ENCODE results near the gene PHOSPHO2. TPM values are rescaled to one million over a fixed set of nuclear protein-coding genes. Genes with fewer than 3 reads are reported as not detected.

The PHOSPHO2 gene, protein sequence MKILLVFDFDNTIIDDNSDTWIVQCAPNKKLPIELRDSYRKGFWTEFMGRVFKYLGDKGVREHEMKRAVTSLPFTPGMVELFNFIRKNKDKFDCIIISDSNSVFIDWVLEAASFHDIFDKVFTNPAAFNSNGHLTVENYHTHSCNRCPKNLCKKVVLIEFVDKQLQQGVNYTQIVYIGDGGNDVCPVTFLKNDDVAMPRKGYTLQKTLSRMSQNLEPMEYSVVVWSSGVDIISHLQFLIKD
- 2.1 TPM in 2 replicates for total RNA-seq (2014; rRNA removed)
- 1.4 TPM for polyA plus RNA-seq (2012)

DNA sequence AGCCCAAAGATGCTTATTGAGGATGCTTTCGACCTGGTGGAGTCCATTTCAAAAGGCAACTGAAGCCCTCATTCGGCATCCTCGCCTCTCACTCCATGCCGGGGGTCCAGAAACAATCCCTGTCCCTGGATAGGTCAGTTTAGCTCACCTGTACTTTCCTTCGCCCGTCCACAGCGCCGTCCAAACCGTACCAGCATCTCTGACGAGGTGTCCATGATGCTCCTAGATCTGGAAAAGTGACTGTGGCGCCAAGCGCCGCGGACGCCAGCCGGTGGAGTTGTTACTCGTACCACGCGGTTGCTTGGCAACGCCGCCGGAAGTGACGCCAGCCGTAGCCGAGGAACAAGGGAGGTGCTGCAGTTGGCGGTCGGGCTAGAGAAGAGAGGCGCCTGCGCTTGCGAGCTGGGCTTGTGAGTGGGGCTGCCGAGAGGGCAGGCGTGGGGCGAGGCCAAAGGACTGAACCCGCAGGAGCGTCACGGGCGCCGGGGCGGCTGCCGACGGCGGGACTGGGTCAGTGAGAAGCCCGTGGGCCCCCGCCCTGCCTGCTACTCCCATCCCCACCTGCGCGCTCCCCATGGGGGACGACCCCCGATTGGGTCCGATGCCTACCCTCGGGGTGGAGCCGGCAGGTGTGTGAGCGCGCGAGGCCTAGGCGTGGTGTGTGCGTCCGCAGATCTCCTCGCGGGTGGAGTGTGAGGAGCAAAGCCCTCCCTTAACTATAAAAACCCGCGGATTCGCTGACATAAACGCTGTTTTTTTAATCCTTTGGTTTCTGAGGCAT lies at the start of gene PHOSPHO2, which contains the start of gene CFAP210:
PHOSPHO2 (plus strand) TSS at position 357 of the 781 bp plus-strand sequence. CDS start 6,503 bp downstream, outside the sequence.
CFAP210 (minus strand) TSS at position 293 of the 781 bp plus-strand sequence; CDS start at position 215, 78 bp downstream.
- DNase-seq (ENCODE audit: low read depth) = peak; percentile 95

- DNase-seq (ENCODE audit: low read depth) = no peak
Observed at GRCh38 chr2:169647496-169647895, 46.8 kb upstream of the PHOSPHO2 start.

DNA sequence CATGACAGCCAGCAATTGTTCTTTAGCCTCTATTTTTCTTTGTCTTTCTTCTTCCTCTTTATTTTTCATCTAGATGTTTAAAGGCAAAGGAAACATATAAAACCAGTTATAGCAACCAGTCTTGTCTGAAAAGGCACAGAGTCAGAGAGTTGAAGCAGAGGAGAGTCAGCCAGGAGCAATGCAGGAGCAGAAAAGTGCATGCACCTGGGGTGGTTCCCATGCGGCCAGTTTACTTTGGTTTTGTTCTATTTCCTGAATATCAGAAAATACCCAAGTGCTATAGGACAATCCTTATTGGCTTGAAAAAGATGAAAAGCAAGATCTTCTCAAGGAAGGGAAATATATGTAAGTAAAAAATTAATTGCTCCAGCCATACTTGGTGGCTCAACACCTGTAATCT lies 45.0 kb upstream of the PHOSPHO2 start:
- no peak for DNase-seq (ENCODE audit: low read depth)

DNA sequence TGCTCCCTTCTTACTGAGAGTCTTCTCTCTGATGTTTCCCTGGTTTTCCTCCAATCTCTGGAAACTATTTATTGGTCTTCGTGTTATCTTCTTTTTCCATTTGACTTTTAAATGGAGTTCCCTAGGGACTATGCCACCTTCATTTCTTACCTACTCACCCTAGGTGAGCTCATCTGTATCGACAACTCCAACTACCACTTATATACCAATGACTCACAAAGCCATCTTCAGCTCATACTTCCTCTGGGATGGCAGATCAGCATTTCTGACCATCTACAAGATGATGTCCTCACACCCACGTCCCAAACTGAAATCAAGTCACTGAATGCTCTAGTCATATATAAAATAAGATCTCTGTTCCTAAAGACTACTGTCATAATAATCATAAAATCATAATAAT lies 40.6 kb upstream of the PHOSPHO2 start:
- no peak for DNase-seq (ENCODE audit: low read depth)

DNA sequence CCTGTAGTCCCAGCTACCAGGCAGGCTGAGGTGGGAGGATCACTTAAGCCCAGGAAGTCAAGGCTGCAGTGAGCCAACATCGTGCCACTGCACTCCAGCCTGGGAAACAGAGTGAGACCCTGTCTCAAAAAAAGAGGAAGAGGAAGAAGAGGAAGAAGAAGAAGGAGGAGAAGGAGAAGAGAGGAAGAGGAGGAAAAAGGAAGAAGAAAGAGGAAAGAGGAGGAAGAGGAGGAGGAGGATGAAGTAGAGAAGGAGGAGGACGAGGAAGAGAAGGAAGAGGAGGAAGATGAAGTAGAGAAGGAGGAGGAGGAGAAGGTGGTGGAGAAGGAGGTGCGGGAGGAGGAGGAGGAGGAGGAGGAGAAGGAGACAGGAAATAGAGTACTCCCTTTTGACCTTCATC lies 38.1 kb upstream of the PHOSPHO2 start:
- DNase-seq (ENCODE audit: low read depth) = no peak

DNA sequence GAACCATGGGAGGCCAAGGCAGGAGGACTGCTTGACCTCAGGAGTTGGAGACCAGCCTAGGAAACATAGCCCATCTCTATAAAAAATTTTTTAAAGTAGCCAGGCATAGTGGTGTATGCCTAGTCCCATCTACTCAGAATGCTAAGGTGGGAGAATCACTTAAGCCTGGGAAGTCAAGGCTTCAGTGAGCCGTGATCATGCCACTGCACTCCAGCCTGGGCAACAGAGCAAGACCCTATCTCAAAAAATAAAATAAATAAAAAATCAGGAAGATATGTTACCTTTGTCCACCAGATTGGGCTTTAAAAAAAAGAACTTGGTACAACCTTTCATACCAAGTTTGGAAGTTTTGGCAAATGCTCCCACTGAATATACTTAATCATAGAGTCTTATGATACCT lies 35.4 kb upstream of the PHOSPHO2 start:
- DNase-seq (ENCODE audit: low read depth) = no peak

DNA sequence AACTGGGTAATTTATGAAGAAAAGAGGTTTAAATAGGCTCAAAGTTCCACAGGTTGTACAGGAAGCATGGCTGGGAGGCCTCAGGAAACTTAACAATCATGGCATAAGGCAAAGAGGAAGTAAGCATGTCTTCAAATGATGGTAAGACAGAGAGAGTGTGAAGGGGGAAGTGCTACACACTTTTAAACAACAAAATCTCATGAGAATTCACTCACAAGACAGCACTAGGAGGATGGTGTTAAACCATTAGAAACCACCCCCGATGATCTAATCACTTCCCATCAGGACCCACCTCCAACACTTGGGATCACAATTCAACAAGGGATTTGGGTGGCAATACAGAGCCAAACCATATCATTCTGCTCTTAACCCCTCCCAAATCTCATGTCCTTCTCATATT lies 34.9 kb upstream of the PHOSPHO2 start:
- DNase-seq (ENCODE audit: low read depth) = no peak

DNA sequence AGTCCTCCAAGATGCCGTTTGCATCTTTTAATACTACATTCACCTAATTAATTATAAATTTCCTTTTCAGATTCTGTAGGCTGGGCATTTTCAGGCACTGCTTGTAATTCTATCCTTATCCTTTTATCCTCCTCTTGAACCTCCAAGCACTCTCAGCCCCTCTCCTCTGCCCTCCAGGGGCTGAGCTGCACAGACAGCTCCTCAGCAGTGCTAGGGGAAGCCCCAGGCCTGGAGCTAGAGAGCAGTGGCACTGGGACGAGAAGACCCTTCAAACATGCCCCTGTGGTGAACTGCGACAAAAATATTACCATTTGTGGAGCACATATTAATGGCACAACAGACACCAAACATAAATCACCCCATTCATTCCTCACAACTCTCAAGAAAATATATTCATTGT lies 33.0 kb upstream of the PHOSPHO2 start:
- DNase-seq (ENCODE audit: low read depth) = no peak

- DNase-seq (ENCODE audit: low read depth) = no peak
Observed at GRCh38 chr2:169662744-169663143, 31.5 kb upstream of the PHOSPHO2 start.

- DNase-seq (ENCODE audit: low read depth) = no peak
Observed at GRCh38 chr2:169663247-169663646, 31.0 kb upstream of the PHOSPHO2 start.

DNA sequence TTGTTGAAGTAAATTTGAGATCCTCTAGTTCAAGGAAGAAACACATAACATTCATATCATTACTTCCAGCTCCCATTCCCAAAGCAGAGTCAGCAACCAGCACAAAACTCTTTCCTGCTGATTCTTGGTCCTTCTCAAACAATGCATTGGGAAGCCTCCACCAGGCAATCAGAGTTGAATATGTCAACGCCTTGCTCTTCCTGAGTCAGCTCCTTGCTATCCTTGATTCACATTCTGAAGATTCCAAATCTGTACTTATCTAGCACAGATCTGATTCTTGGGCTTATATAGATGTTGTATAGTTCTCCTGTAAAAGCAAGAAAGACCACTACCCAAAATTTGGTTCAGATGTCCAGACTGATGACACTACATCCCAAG lies 29.7 kb upstream of the PHOSPHO2 start:
- DNase-seq (ENCODE audit: low read depth) = no peak

GRCh38 chr2:169664978-169665930 lies 29.0 kb upstream of the PHOSPHO2 start:
- DNase-seq (ENCODE audit: low read depth) = no peak

DNA sequence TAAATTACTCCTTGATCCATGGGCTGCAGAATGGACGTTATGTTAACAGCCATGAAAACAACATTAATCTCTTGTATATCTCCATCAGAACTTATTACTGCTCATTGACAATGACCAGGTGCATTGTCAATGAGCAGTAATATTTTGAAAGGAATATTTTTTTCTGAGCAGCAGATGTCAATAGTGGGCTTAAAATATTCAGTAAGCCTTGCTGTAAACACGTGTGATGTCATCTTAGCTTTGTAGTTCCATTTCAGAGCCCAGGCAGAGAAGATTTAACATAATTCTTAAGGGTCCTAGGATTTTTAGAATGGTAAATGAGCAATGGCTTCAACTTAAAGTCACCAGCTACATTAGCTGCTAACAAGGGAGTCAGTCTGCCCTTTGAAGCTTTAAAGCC lies 26.7 kb upstream of the PHOSPHO2 start:
- no peak for DNase-seq (ENCODE audit: low read depth)

GRCh38 chr2:169670215-169670651 lies 24.0 kb upstream of the PHOSPHO2 start:
- DNase-seq (ENCODE audit: low read depth) = peak; percentile 19

- no peak for DNase-seq (ENCODE audit: low read depth)
Observed at GRCh38 chr2:169670937-169671336, 23.3 kb upstream of the PHOSPHO2 start.

- no peak for DNase-seq (ENCODE audit: low read depth)
Observed at GRCh38 chr2:169672406-169672805, 21.9 kb upstream of the PHOSPHO2 start.

- DNase-seq (ENCODE audit: low read depth) = no peak
Observed at GRCh38 chr2:169673106-169673505, 21.2 kb upstream of the PHOSPHO2 start.

GRCh38 chr2:169673921-169674320 lies 20.3 kb upstream of the PHOSPHO2 start:
- DNase-seq (ENCODE audit: low read depth) = no peak

DNA sequence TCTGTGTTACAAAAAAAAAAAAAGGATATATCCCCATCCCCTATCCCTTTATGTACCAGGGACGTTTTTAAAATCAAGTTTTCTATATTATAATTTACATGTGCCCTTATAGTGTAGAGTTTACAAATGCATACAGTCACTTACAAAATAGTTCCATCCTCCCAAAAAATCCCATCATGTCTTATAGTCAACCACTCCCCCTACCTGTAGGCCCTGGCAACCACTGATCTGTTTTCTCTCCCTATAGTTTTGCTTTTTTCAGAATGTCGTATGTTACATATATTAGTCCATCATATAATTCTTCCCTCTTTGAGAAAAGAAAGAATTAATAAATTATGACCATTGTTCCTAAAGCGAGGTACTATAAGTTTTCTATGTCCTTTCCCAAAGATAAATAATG lies 17.9 kb upstream of the PHOSPHO2 start:
- DNase-seq (ENCODE audit: low read depth) = no peak

GRCh38 chr2:169676850-169677249 lies 17.4 kb upstream of the PHOSPHO2 start:
- DNase-seq (ENCODE audit: low read depth) = no peak

DNA sequence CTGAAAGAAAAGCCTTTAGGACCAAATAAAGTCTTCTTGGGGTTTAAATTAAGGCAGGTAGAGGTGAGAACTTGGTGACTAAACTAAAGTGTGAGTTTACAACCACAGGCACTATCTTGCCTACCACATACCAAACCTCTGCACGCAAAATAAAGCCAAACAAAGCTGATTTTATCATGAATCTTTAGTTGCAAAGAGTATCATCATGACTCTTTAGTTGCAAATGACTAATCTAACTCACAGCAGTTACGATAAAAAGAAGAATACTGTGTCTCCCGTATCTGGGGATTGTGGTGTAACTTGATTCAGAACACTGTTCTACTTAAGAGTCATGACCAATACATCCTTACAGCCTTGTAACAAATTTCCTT lies 11.2 kb upstream of the PHOSPHO2 start:
- peak; percentile 7 for DNase-seq (ENCODE audit: low read depth)
